CD4-positive, alpha-beta T cell treated with Interleukin-17A for 1 hour (primary cell): ENCODE measurements around the gene LGR6.
A peak's percentile ranks its signal among the peaks of the same experiment; 100 is the strongest.
"Not testable (repeated sequence)": the region's sequence is repeated elsewhere in the genome, so short reads cannot be mapped to it uniquely, and the experiment has no call there.

Source experiments
- DNase-seq: peaks from one replicate; pipeline ENCODE4 v3.0.0-alpha.2; 2020

The LGR6 gene

GRCh38 chr1:202193614-202194327 is at the start of gene LGR6:
Gene LGR6, plus strand, starts transcription at chr1:202193799. Its CDS starts 191 bp downstream, at chr1:202193990.
- no peak for DNase-seq

GRCh38 chr1:202144402-202145067 is 49.1 kb upstream of the LGR6 start, which contains the start of gene ARL8A:
Gene ARL8A, minus strand, starts transcription at chr1:202144737. Its CDS starts 165 bp downstream, at chr1:202144572.
- DNase-seq: peak; percentile 67

DNA sequence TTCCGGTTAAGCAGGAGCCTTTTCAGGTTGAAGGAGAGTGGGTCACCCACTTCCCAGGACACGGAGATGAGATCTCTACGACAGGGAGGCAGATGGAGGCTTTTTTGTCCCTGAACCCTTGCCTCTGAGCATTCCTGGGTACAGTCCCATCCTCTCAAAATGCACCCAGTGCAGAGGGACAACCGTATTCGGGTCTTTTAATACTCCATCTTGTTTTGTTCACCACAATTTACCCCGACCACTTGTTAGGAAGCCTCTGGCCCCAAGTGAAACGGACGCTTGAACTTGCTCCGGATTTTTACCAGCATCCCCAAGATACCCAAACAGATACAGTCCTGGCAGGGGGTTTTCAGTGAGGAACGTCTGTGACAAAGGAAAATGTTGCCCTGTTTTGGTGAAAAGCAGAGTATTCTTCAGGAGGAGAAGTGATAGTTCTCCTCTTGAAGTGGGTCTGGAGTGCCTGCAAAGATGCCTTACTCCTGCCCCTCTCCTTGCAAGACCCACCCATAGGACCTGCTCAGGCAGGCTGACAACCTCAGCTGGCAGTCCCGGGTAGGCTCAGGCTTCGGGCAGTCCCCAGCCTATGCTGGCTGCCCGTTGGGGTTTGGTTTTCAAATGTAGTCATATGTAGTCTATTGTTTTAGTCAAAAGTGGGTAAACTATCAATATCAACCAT is 48.4 kb upstream of the LGR6 start:
- peak; percentile 51 for DNase-seq

GRCh38 chr1:202145744-202146140 is 47.9 kb upstream of the LGR6 start:
- not testable (repeated sequence) for DNase-seq

GRCh38 chr1:202146279-202146678 is 47.3 kb upstream of the LGR6 start:
- no peak for DNase-seq

- DNase-seq: no peak
Measured at GRCh38 chr1:202146993-202147392, 46.6 kb upstream of the LGR6 start.

DNA sequence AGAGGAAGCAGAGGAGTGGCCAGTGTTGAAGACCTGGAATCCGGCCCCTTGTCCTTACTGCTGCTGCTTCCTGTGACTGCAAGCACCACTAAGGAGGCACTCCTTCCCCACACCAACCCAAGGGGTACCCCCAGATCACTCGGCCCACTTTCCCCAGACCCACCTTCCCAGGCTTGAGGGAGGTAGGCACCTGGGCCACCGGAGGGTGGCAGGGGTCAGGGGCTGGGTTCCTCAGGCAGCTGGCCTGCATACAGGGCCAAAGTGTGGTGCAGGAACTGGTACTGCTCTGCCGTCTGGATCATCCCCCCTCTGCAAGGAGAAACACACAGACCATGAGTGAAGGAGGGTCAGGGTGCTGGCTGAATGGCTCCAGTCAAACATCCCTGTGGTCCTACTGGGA is 45.2 kb upstream of the LGR6 start:
- no peak for DNase-seq

DNA sequence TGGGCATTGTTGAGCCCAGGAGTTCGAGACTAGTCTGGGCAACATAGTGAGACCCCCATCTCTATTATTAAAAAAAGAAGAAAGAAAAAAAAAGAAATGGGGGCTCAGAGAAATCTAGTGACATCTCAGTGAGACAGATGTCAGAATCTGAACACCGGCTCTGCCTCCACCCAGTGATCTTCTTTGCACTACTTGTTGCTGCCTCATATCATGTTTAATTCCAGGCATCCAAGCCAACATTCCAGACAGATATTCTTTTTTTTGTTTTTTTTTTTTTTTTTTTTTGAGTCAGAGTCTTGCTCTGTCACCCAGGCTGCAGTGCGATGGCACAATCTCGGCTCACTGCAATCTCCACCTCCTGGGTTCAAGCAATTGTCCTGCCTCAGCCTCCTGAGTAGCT is 44.0 kb upstream of the LGR6 start:
- no peak for DNase-seq

DNA sequence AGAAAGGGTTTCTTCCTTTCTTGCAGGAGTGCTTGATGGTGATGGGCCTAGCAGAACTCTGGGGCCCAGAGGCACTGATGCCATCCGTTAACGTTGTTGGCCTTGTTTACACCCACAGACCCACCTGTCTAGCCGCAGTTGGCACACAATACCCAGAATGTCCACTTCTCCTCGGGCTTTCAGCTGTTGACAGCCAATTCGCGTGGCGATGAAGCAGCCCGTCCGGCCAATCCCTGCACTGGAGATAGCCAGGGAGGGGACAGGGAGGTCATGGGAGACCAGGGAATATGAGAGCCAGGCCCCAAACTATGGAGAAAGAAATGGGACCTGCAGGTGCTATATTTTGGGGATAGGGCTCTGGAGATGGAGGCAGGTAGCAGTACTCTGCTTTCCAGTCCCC is 43.4 kb upstream of the LGR6 start:
- DNase-seq: no peak

DNA sequence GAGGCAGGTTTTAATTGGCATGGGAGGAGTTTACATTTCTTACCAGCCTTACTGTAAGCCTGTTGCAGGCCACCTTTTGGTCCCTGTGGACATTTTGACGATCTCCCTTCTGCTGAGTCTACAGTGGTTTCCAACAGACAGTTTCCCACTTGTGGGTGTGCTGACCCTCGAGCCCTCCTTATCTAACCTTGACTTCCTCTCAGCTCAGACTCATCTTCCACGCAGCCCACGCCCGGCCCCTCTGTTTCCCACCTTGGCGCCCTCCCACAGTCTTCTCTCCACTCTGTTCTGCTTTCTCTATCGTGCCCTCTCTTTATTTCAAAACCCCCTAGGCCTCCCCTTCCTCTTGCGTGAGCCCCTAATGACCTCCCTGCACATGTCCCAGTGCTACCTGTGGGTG is 43.0 kb upstream of the LGR6 start:
- DNase-seq: no peak

GRCh38 chr1:202151045-202151444 is 42.6 kb upstream of the LGR6 start:
- no peak for DNase-seq

- no peak for DNase-seq
Measured at GRCh38 chr1:202152399-202152798, 41.2 kb upstream of the LGR6 start.

DNA sequence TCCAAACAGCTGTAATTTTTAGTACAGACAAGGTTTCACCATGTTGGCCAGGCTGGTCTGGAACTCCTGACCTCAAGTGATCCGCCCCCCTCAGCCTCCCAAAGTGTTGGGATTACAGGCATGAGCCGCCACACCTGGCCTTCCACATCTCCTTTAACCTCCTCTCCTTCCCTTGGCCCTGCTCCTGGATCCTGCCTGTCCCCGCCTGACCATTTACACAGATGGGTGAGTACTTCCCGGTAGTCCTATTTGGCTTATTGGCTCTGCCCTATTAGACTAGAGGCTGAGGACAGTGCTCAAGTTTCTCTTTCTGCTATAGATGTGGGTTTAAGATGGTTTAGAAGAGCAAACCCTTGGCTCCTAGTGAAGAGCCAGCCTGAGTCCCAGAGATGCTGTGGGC is 40.3 kb upstream of the LGR6 start:
- no peak for DNase-seq

GRCh38 chr1:202154148-202154765 is 39.3 kb upstream of the LGR6 start:
- DNase-seq: no peak

DNA sequence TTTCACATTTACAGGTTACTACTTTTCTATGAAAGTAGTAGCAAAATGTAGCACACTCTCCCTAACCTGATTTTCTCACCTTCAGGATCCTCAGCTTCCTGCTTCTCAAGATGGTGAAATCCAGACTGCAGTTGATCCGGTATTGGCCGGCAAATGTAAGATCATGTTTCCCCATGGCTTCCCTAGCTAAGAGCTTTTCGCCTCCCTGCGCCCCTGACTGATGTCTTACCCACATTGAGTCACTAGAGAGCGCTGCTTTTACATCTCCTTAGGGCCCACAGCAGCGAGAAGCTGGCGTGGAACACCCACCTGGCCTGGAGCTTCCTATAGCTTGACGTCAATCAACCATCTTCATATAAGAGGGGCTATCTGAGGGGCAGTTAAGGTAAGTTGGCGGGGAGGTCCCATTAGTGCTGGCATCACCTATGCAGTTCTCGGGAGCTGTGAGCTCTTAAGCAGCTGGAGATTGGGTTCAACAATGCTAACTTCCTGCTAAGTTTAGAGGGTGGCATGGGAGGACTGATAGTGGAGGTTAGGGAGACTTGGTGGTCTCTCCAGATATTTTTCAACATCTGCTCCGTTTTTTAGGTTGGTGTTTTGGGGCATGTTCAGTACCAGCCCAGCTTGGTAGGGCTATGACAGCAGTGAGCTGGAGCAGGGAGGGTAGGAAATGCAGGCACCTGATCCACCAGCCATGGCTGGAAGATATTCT is 38.7 kb upstream of the LGR6 start:
- peak; percentile 78 for DNase-seq

DNA sequence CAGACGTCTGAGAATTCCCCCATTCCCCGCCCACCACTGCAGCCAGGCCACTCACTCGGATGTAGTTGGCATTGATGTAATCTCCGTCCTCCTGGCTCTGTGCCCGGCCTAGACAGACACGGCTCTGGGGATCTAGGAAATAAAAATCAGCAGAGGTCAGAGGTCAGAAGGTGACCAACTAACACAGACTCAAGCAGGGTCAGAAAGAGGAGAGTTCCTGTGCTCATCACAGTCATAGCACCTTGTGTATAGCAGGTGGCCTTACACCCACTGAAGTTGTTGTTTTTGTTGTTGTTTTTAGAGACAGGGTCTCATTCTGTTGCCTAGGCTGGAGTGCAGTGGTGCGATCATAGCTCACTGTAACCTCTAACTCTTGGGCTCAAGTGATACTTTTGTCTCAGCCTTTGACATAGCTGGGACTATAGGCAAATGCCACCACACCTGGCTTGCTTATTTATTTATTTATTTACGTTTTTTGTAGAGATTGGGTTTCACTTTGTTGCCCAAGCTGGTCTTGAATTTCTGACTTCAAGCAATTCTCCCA is 38.0 kb upstream of the LGR6 start:
- DNase-seq: peak; percentile 33

DNA sequence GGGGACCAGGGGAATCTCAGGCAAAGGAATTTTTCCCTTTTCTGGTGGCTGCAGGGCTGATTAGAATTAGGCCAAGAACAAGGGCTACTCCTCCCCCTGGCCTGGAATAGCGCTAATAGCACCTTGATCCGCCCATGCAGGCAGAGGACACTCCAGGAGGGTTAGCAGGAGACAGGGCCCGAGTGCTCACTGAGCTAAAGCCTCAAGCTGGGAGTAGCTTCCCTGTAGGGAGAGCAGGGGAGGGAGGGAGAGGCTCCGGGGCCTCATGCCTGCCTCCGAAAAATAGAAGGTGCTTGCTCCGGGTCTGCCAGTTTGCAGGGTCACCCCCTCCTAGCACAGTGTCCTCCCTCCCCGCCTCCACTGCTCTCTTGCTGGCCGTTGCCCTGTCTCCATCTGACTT is 37.0 kb upstream of the LGR6 start:
- DNase-seq: no peak

DNA sequence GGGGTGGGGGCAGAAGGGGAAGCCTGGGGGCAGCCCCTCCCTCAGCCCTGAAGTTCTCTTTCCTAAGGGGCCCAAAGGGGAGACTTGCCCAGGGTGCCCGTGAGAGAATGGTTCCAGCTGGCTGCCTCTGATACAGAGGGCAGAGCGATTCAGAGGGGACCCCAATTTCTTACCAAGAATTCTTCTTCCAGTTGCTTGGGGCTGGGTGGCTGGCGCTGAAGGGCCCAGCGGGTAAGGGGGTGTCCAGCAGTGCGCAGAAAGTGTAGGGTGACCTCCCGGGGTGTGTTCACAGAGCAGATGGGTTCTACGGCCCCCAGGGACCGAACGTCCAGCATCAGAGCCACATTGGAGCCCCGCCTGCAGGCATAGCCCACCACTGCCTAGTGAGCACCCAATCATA is 35.7 kb upstream of the LGR6 start:
- no peak for DNase-seq

- DNase-seq: no peak
Measured at GRCh38 chr1:202158810-202159533, 34.6 kb upstream of the LGR6 start.

DNA sequence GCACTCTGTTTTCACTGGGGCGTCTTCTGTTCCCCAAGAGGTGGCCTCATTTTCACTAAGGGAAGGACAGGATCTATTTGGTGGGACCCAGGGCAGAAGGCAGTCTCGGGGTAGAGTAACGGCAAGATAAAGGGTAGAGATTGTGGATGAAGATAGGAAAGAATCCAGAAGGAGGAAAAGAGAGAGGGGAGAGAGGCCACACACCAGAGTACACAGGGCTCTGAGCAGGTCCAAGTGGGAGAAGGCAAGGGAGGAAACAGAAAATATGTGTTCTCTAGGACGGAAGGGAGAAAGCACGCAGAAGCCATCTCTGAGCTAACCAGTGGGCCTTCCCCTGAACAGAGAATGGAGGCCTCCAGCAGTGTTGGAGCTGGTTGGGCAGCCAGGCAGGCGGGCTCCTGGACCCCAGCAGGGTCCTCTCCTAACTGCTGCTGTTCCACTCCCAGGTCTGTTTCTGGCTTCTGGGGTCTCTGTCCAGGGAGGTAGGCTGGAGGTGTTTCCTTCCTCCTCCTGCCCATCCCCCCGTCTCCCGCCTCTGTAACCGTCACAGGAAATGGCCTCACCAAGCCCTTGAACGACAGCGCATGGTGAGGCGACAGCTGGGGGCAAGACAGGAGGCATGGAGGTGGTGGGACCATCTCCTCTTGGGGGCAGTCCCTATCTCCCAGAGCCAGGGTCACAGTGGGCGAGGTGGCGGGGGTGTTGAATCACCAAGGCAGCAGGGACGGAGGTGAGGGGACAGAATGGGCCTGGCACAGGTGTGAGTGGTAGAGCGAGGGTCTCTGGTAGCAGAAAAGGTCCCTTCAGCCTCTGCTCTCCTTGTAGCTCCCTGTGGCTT is 33.8 kb upstream of the LGR6 start:
- peak; percentile 73 for DNase-seq

DNA sequence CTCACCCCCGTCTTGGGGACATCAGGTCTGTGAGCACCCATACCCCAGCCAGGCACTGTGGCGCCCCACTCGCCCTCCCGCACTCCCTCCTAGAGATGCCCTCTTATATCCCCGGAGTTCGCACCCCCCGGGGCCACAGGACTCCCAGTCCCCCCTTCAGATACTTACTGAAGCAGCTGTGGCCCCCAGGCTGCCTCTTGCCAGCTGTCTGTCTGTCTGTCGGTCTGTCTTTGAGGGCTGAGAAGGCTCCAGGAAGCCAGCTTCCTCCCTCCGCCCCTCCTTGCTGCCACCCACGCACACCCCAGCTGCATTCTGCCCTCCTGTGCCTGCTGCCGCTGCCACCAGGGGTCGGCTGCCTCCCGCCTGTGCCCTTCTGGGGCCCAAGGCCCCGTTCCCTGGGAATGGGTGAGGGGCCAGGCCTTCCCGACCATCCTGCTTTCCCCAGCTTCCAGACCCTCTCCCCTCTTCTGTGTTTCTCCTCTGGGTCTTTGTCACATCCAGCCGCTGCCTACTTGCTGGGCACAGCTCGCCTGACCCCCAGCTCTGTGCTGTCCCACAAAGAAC is 33.1 kb upstream of the LGR6 start, which contains the start of gene PTPN7:
PTPN7 (minus strand) TSS at position 226 of the 564 bp plus-strand sequence. CDS start 1,200 bp downstream, outside the sequence.
- peak; percentile 82 for DNase-seq
